HepG2 (cell line): ENCODE measurements around the gene MPZL3. TPM values are rescaled to one million over a fixed set of nuclear protein-coding genes. Genes with fewer than 3 reads are reported as not detected.

Experiments used
- EED ChIP-seq: sonication (generic); formaldehyde crosslinking; IDR thresholded peaks from 2 replicates; pipeline ENCODE4 v1.5.0; 2020; ENCODE audit warnings: mild to moderate bottlenecking, missing genetic modification reagents
- FOSL2 ChIP-seq: sonication (generic); formaldehyde crosslinking; IDR thresholded peaks from 2 replicates; pipeline ENCODE4 v1.4.0; 2020; ENCODE audit warnings: missing genetic modification reagents
- FOXP4 ChIP-seq: sonication (generic); formaldehyde crosslinking; IDR thresholded peaks from 2 replicates; pipeline ENCODE4 v1.4.0; 2020; ENCODE audit warnings: missing genetic modification reagents
- GLI4 ChIP-seq: sonication (generic); formaldehyde crosslinking; IDR thresholded peaks from 2 replicates; pipeline ENCODE4 v1.5.1; 2020; ENCODE audit warnings: missing genetic modification reagents, mild to moderate bottlenecking, moderate library complexity, borderline replicate concordance
- MEIS2 ChIP-seq: sonication (generic); formaldehyde crosslinking; IDR thresholded peaks from 2 replicates; pipeline ENCODE4 v1.9.0; 2021; ENCODE audit warnings: mild to moderate bottlenecking, missing genetic modification reagents
- MYPOP ChIP-seq: sonication (generic); formaldehyde crosslinking; IDR thresholded peaks from 2 replicates; pipeline ENCODE4 v1.8.1; 2023; ENCODE audit warnings: mild to moderate bottlenecking, moderate library complexity, missing genetic modification reagents
- NKX3-1 ChIP-seq: sonication (generic); formaldehyde crosslinking; IDR thresholded peaks from 2 replicates; pipeline ENCODE4 v1.5.0; 2020; ENCODE audit warnings: missing genetic modification reagents
- PRPF4 ChIP-seq: fragments of 200-400 bp; formaldehyde crosslinking; IDR thresholded peaks from 2 replicates; pipeline ENCODE4 v1.6.1; 2016; ENCODE audit warnings: low read length, low read depth; ENCODE audit not compliant: poor library complexity, severe bottlenecking
- RARA ChIP-seq: IDR thresholded peaks from 2 replicates; pipeline ENCODE4 v1.6.1; 2016; ENCODE audit warnings: missing genetic modification reagents, missing compliant biosample characterization
- REXO4 ChIP-seq: sonication (generic); formaldehyde crosslinking; IDR thresholded peaks from 2 replicates; pipeline ENCODE4 v1.8.0; 2022; ENCODE audit warnings: missing genetic modification reagents, mild to moderate bottlenecking, borderline replicate concordance
- SKI ChIP-seq: fragments of 450-650 bp; IDR thresholded peaks from one replicate; pipeline ENCODE4 v1.6.1; 2018; ENCODE audit warnings: mild to moderate bottlenecking; ENCODE audit not compliant: partially characterized antibody
- TP53 ChIP-seq: sonication (generic); formaldehyde crosslinking; conservative IDR thresholded peaks from 2 replicates; pipeline ENCODE4 v1.4.0; 2020; ENCODE audit warnings: missing genetic modification reagents
- YY1 ChIP-seq: IDR thresholded peaks from 2 replicates; pipeline ENCODE4 v1.6.1; 2011; ENCODE audit warnings: low read length, low read depth, moderate library complexity, mild to moderate bottlenecking; ENCODE audit not compliant: insufficient read depth, insufficient replicate concordance
- ZBTB4 ChIP-seq: sonication (generic); formaldehyde crosslinking; IDR thresholded peaks from 2 replicates; pipeline ENCODE4 v1.4.0; 2020; ENCODE audit warnings: missing genetic modification reagents, mild to moderate bottlenecking, borderline replicate concordance
- ZFP91 ChIP-seq: sonication (generic); formaldehyde crosslinking; IDR thresholded peaks from 2 replicates; pipeline ENCODE4 v1.9.0; 2022; ENCODE audit warnings: missing genetic modification reagents, mild to moderate bottlenecking, borderline replicate concordance
- ZIK1 ChIP-seq: sonication (generic); formaldehyde crosslinking; IDR thresholded peaks from 2 replicates; pipeline ENCODE4 v1.5.0; 2020; ENCODE audit warnings: mild to moderate bottlenecking, low read depth, missing genetic modification reagents, borderline replicate concordance
- ZKSCAN8 ChIP-seq: IDR thresholded peaks from 2 replicates; pipeline ENCODE4 v1.6.1; 2016; ENCODE audit warnings: borderline replicate concordance, missing genetic modification reagents, missing compliant biosample characterization
- ZSCAN20 ChIP-seq: sonication (generic); formaldehyde crosslinking; IDR thresholded peaks from 2 replicates; pipeline ENCODE4 v1.4.0; 2020; ENCODE audit warnings: missing genetic modification reagents, mild to moderate bottlenecking, borderline replicate concordance
- polyA plus RNA-seq, 8 experiments: library from polyadenylated mRNA; depleted of rRNA in 3 of 8; stranded (reverse) in 7 of 8; unstranded in 1 of 8; fragments of >200 nt; fragmentation: Illumina TruSeq in 4 of 8; extraction: Trizol in 4 of 8; gene quantifications; 2 replicates each; pipeline versions ENCODE4 v1.2.1 to v1.2.3, GENCODE V29; 2011 to 2016; ENCODE audit warnings: low read depth in 4 of 8, missing spikeins in 1 of 8, mixed read lengths in 1 of 8; ENCODE audit not compliant: insufficient read depth in 1 of 8
- total RNA-seq, 5 experiments: library from RNA; depleted of rRNA; stranded (reverse); fragments of >200 nt; fragmentation: Illumina TruSeq; extraction: Trizol; gene quantifications; 2 replicates each; pipeline ENCODE4 v1.2.3, GENCODE V29; 2016; ENCODE audit warnings: low read depth in 1 of 5

MPZL3 gene
- total and polyA plus RNA-seq, 2 of the 13 experiments (the other 11 are each of a cell fraction or from before 2014, with no cell fraction given): 5.3 to 9.3 TPM

GRCh38 chr11:118202599-118203422 is 49.4 kb downstream of the MPZL3 start (continued):
- TF ChIP-seq ZBTB4 (CRISPR knock-in tag) (no peak), FOSL2 (CRISPR knock-in tag) (peak; percentile 66), ZFP91 (CRISPR knock-in tag) (peak; percentile 58; the same call in 1 of the 2 replicates), YY1 (peak; percentile 68), REXO4 (CRISPR knock-in tag) (no peak), NKX3-1 (CRISPR knock-in tag) (peak; percentile 25; the same call in 1 of the 2 replicates), MEIS2 (peak; percentile 78; the same call in 1 of the 2 replicates), GLI4 (CRISPR knock-in tag) (no peak), FOXP4 (CRISPR knock-in tag) (peak; percentile 92), ZKSCAN8 (peak; percentile 79), ZSCAN20 (CRISPR knock-in tag) (no peak), ZIK1 (no peak), PRPF4 (peak; percentile 53), EED (CRISPR knock-in tag) (no peak), MYPOP (peak; percentile 52; the same call in 1 of the 2 replicates), SKI (peak; percentile 31), TP53 (CRISPR knock-in tag) (no peak), RARA (peak; percentile 90)
